Neural progenitor cell (in vitro differentiated cells): Measurements from ENCODE around the gene ZNF423. TPM values are rescaled to one million over a fixed set of nuclear protein-coding genes. Genes with fewer than 3 reads are reported as not detected.

Experiments
- DNase-seq: peaks from one replicate; pipeline ENCODE4 v3.0.0-alpha.2; 2016; ENCODE audit warnings: low spot score
- H2AFZ ChIP-seq: fragments of 200-600 bp; sonication (generic); replicated peaks from 2 replicates; pipeline ENCODE4 v1.6.1; 2016; ENCODE audit warnings: antibody characterized with exemption
- H3F3A ChIP-seq: fragments of 200-600 bp; sonication (generic); 2 replicates; pipeline ENCODE4 v1.6.1; 2016; ENCODE audit warnings: antibody characterized with exemption, low read depth
- H3K27ac ChIP-seq: fragments of 200-600 bp; sonication (generic); 2 replicates; pipeline ENCODE4 v1.5.1; 2016; ENCODE audit warnings: mild to moderate bottlenecking
- H3K27me3 ChIP-seq: fragments of 200-600 bp; sonication (generic); 2 replicates; pipeline ENCODE4 v1.6.1; 2016; ENCODE audit warnings: mild to moderate bottlenecking, moderate library complexity
- H3K36me3 ChIP-seq: fragments of 200-600 bp; sonication (generic); 2 replicates; pipeline ENCODE4 v1.5.1; 2016
- H3K4me1 ChIP-seq: fragments of 200-600 bp; sonication (generic); 2 replicates; pipeline ENCODE4 v1.6.1; 2016; ENCODE audit warnings: mixed run types
- H3K4me2 ChIP-seq: fragments of 200-600 bp; sonication (generic); 2 replicates; pipeline ENCODE4 v1.6.1; 2016
- H3K4me3 ChIP-seq: fragments of 200-600 bp; sonication (generic); 2 replicates; pipeline ENCODE4 v1.5.1; 2016
- H3K79me2 ChIP-seq: fragments of 200-600 bp; sonication (generic); 2 replicates; pipeline ENCODE4 v1.6.1; 2016; ENCODE audit warnings: low read depth
- H3K9ac ChIP-seq: fragments of 200-600 bp; sonication (generic); 2 replicates; pipeline ENCODE4 v1.6.1; 2016
- H3K9me3 ChIP-seq: fragments of 200-600 bp; sonication (generic); 2 replicates; pipeline ENCODE4 v1.5.1; 2016; ENCODE audit warnings: low read depth
- H4K20me1 ChIP-seq: fragments of 200-600 bp; sonication (generic); 2 replicates; pipeline ENCODE4 v1.6.1; 2016; ENCODE audit warnings: low read depth
- H3K27ac Mint-ChIP-seq: 3 replicates; pipeline ENCODE4 v1.8.0; 2021; ENCODE audit warnings: mixed read lengths
- H3K27me3 Mint-ChIP-seq: 2 replicates; pipeline ENCODE4 v1.8.0; 2022; ENCODE audit warnings: low read depth, mild to moderate bottlenecking, inconsistent platforms, moderate library complexity, mixed read lengths; ENCODE audit not compliant: insufficient read depth
- H3K36me3 Mint-ChIP-seq: 3 replicates; pipeline ENCODE4 v1.8.0; 2021; ENCODE audit warnings: mixed read lengths
- H3K4me1 Mint-ChIP-seq: 3 replicates; pipeline ENCODE4 v1.8.0; 2021; ENCODE audit warnings: mixed read lengths
- H3K4me3 Mint-ChIP-seq: 3 replicates; pipeline ENCODE4 v1.8.0; 2021; ENCODE audit warnings: mild to moderate bottlenecking, moderate library complexity, mixed read lengths
- H3K9me3 Mint-ChIP-seq: 3 replicates; pipeline ENCODE4 v1.8.0; 2020; ENCODE audit warnings: mixed read lengths
- EZH2 ChIP-seq: fragments of 200-600 bp; sonication (generic); IDR thresholded peaks from 2 replicates; pipeline ENCODE4 v1.6.1; 2017; ENCODE audit warnings: antibody characterized with exemption, mild to moderate bottlenecking, moderate library complexity
- EZH2phosphoT487 ChIP-seq: fragments of 200-600 bp; sonication (generic); IDR thresholded peaks from 2 replicates; pipeline ENCODE4 v1.6.1; 2017; ENCODE audit warnings: antibody characterized with exemption
- total RNA-seq: library from RNA; depleted of rRNA; stranded (reverse); fragments of >200 nt; gene quantifications from 2 replicates; pipeline ENCODE4 v1.2.3, GENCODE V29; 2015; ENCODE audit warnings: low replicate concordance
- TF ChIP-seq, protein P1 (sequence below): fragments of 200-600 bp; sonication (generic); IDR thresholded peaks from 2 replicates; pipeline ENCODE4 v1.5.1; 2017; ENCODE audit warnings: antibody characterized with exemption, mild to moderate bottlenecking

Gene ZNF423
- total RNA-seq, 1 donor from 2014 or later = 21.9 TPM

DNA sequence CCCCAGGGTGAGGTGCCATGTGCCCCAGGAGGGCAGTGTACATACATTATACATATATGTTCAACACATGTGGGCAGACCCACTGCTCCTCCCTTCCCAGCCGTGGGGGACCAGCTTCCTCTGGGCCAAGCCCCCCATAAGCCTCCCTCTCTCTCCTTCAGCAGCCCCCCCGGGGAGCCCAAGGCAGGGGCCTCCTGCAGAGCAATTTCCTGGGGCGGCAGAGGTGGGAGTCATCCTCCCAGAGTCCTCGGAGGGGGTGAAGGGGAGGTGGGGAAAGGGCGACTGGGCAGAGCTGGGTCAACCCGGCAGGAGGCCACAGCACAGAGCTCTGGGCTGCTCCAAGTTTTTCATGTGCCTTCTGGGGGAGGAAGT, 235.1 kb downstream of the ZNF423 start:
- H3K4me3 ChIP-seq = no peak overlapping the region
- H3K27me3 ChIP-seq = no peaks in the 10 kb centered on the region
- Mint-ChIP-seq H3K4me3 (no peak overlapping the region), H3K27ac (peak overlapping the region; percentile 65), H3K4me1 (peaks cover 28% of the 10 kb centered on the region), H3K36me3 (peaks cover 7% of the 10 kb centered on the region), H3K9me3 (no peaks in the 10 kb centered on the region), H3K27me3 (peaks cover 10% of the 10 kb centered on the region)
- no peaks in the 10 kb centered on the region for H3K4me1 ChIP-seq
- H3K9ac ChIP-seq = no peak overlapping the region
- no peak for TF ChIP-seq EZH2phosphoT487
- TF ChIP-seq EZH2 = no peak
- TF ChIP-seq, protein P1, sequence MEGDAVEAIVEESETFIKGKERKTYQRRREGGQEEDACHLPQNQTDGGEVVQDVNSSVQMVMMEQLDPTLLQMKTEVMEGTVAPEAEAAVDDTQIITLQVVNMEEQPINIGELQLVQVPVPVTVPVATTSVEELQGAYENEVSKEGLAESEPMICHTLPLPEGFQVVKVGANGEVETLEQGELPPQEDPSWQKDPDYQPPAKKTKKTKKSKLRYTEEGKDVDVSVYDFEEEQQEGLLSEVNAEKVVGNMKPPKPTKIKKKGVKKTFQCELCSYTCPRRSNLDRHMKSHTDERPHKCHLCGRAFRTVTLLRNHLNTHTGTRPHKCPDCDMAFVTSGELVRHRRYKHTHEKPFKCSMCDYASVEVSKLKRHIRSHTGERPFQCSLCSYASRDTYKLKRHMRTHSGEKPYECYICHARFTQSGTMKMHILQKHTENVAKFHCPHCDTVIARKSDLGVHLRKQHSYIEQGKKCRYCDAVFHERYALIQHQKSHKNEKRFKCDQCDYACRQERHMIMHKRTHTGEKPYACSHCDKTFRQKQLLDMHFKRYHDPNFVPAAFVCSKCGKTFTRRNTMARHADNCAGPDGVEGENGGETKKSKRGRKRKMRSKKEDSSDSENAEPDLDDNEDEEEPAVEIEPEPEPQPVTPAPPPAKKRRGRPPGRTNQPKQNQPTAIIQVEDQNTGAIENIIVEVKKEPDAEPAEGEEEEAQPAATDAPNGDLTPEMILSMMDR = no peak
- H3F3A ChIP-seq = no peaks in the 10 kb centered on the region
- no peaks in the 10 kb centered on the region for H3K36me3 ChIP-seq
- H2AFZ ChIP-seq = no peak overlapping the region
- H3K27ac ChIP-seq = no peak overlapping the region
- H3K79me2 ChIP-seq = no peaks in the 10 kb centered on the region
- H4K20me1 ChIP-seq = peaks cover 27% of the 10 kb centered on the region
- H3K4me2 ChIP-seq = no peak overlapping the region
- H3K9me3 ChIP-seq = no peaks in the 10 kb centered on the region
- DNase-seq = no peak

DNA sequence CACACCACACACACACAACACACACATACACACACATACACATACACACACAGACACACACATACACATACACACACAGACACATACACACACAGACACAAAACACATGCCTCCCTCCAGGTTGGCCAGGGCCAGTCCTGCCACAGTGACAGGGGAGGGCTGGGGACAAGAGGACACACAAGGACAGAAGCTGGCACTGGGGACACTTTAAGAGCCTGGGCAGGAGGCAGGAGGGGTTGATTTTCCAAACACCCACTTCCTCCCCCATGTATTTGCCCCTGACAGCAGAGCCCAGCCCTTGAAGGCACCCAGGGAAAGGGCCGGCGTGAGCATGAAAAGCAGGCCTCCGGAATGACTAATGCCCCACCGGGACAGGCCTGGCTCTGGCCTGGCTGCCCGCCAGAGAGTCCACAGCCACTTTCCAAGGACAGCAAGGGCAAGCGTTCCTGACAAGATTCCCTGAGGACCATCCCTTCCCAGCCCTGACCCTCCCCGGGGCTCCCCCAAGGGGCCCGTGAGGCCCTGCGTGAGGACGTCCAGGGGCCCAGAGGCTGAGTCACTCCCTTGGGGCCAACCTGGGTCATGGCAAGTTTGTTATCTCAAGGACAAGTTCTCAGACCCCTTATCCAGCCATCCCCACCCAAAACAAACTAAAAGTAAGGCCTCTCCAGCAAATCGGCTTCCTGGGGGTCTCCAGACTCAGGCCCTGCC, 235.6 kb downstream of the ZNF423 start:
- H3K36me3 ChIP-seq = no peaks in the 10 kb centered on the region
- no peaks in the 10 kb centered on the region for H3K27me3 ChIP-seq
- TF ChIP-seq EZH2 = no peak
- TF ChIP-seq, protein P1 = no peak
- no peak for TF ChIP-seq EZH2phosphoT487
- H3K9ac ChIP-seq = no peak overlapping the region
- no peaks in the 10 kb centered on the region for H3K79me2 ChIP-seq
- peaks cover 10% of the 10 kb centered on the region for H3K27me3 Mint-ChIP-seq
- H3K4me3 Mint-ChIP-seq = no peak overlapping the region
- H3K4me3 ChIP-seq = no peak overlapping the region
- H3K4me1 Mint-ChIP-seq = peaks cover 28% of the 10 kb centered on the region
- H4K20me1 ChIP-seq = peaks cover 27% of the 10 kb centered on the region
- H2AFZ ChIP-seq = no peak overlapping the region
- no peak for DNase-seq
- H3K36me3 Mint-ChIP-seq = peaks cover 8% of the 10 kb centered on the region
- no peaks in the 10 kb centered on the region for H3K9me3 Mint-ChIP-seq
- no peak overlapping the region for H3K4me2 ChIP-seq
- H3K4me1 ChIP-seq = no peaks in the 10 kb centered on the region
- H3F3A ChIP-seq = no peaks in the 10 kb centered on the region
- H3K9me3 ChIP-seq = no peaks in the 10 kb centered on the region
- H3K27ac ChIP-seq = no peak overlapping the region
- H3K27ac Mint-ChIP-seq = peak overlapping the region; percentile 65

DNA sequence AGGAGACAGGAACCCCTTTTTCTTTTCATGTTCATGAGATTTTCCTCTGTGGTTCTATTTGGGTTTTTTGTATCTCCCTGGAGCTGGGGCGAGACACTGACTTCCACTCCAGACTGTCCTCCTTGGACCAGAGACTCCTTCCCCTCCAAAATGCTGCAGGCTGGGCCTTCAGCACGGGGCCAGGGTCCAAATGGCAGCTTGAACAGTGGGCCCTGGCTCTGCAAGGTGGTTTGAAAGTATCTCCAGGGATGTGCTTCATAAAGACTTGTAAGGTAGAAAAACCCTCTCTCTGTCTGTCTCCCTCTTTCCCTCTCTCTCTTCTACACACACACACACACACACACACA, 236.1 kb downstream of the ZNF423 start:
- Histone ChIP-seq H3F3A (no peaks in the 10 kb centered on the region), H3K9me3 (no peaks in the 10 kb centered on the region), H3K4me1 (no peaks in the 10 kb centered on the region), H2AFZ (no peak overlapping the region), H3K27ac (no peak overlapping the region), H3K79me2 (no peaks in the 10 kb centered on the region), H4K20me1 (peaks cover 27% of the 10 kb centered on the region), H3K36me3 (no peaks in the 10 kb centered on the region), H3K4me2 (no peak overlapping the region), H3K27me3 (no peaks in the 10 kb centered on the region), H3K9ac (no peak overlapping the region), H3K4me3 (no peak overlapping the region)
- no peak overlapping the region for H3K4me3 Mint-ChIP-seq
- H3K4me1 Mint-ChIP-seq = peaks cover 30% of the 10 kb centered on the region
- peaks cover 11% of the 10 kb centered on the region for H3K36me3 Mint-ChIP-seq
- TF ChIP-seq EZH2phosphoT487 (no peak), EZH2 (no peak)
- TF ChIP-seq, protein P1 = no peak
- H3K9me3 Mint-ChIP-seq = no peaks in the 10 kb centered on the region
- H3K27me3 Mint-ChIP-seq = peaks cover 10% of the 10 kb centered on the region
- H3K27ac Mint-ChIP-seq = no peak overlapping the region
- no peak for DNase-seq
